WERI-Rb-1 (cell line): ENCODE results near the gene CBX8.

Experiments used
- DNase-seq: peaks from one replicate; pipeline ENCODE4 v3.0.0-alpha.2; 2020
- H3K27ac ChIP-seq: fragments of 250-450 bp; sonication (Bioruptor Pico); 2 replicates; pipeline ENCODE4 v1.5.1; 2020; ENCODE audit warnings: mild to moderate bottlenecking, moderate library complexity
- H3K27me3 ChIP-seq: fragments of 250-450 bp; sonication (Bioruptor Pico); 2 replicates; pipeline ENCODE4 v1.5.1; 2021; ENCODE audit warnings: mild to moderate bottlenecking, low read depth, moderate library complexity; ENCODE audit not compliant: insufficient read depth, severe bottlenecking
- H3K36me3 ChIP-seq: fragments of 250-450 bp; sonication (Bioruptor Pico); 2 replicates; pipeline ENCODE4 v1.5.1; 2020; ENCODE audit warnings: mild to moderate bottlenecking, moderate library complexity
- H3K4me3 ChIP-seq: 2 replicates; pipeline ENCODE4 v1.5.1; 2011; ENCODE audit warnings: low read depth, mild to moderate bottlenecking, control low read depth, low read length
- H3K9me3 ChIP-seq: fragments of 250-450 bp; sonication (Bioruptor Pico); 2 replicates; pipeline ENCODE4 v1.5.1; 2021; ENCODE audit warnings: mild to moderate bottlenecking, moderate library complexity; ENCODE audit not compliant: severe bottlenecking
- TF ChIP-seq, protein P1 (sequence below): IDR thresholded peaks from 2 replicates; pipeline ENCODE4 v1.5.1; 2011; ENCODE audit warnings: low read depth, mild to moderate bottlenecking, control low read depth, inconsistent platforms, low read length

The CBX8 gene

DNA sequence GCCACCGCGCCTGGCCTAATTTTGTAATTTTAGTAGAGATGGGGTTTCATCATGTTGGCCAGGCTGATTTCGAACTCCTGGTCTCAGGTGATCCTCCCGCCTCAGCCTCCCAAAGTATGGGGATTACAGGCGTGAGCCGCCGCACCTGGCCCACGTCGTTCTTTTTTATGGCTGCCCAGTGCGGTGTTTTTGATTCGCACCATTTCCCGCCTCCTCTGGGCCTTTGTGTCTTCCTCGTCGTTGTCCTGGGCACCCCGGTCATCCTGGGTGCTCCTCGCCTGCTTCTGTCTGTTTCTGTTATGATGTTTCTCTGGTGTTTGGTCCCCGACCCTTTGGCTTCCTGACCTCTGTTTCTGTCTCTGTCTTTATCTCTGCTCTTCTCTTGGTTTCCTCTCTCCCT lies 27.4 kb upstream of the CBX8 start:
- Histone ChIP-seq H3K27ac (no peak overlapping the region), H3K4me3 (no peak overlapping the region), H3K9me3 (no peaks in the 10 kb centered on the region), H3K27me3 (no peaks in the 10 kb centered on the region), H3K36me3 (0 out of 2 replicates have a peak, but pooled peaks cover 4% of the 10 kb centered on the region)
- TF ChIP-seq, protein P1, sequence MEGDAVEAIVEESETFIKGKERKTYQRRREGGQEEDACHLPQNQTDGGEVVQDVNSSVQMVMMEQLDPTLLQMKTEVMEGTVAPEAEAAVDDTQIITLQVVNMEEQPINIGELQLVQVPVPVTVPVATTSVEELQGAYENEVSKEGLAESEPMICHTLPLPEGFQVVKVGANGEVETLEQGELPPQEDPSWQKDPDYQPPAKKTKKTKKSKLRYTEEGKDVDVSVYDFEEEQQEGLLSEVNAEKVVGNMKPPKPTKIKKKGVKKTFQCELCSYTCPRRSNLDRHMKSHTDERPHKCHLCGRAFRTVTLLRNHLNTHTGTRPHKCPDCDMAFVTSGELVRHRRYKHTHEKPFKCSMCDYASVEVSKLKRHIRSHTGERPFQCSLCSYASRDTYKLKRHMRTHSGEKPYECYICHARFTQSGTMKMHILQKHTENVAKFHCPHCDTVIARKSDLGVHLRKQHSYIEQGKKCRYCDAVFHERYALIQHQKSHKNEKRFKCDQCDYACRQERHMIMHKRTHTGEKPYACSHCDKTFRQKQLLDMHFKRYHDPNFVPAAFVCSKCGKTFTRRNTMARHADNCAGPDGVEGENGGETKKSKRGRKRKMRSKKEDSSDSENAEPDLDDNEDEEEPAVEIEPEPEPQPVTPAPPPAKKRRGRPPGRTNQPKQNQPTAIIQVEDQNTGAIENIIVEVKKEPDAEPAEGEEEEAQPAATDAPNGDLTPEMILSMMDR, result no peak
- no peak for DNase-seq

DNA sequence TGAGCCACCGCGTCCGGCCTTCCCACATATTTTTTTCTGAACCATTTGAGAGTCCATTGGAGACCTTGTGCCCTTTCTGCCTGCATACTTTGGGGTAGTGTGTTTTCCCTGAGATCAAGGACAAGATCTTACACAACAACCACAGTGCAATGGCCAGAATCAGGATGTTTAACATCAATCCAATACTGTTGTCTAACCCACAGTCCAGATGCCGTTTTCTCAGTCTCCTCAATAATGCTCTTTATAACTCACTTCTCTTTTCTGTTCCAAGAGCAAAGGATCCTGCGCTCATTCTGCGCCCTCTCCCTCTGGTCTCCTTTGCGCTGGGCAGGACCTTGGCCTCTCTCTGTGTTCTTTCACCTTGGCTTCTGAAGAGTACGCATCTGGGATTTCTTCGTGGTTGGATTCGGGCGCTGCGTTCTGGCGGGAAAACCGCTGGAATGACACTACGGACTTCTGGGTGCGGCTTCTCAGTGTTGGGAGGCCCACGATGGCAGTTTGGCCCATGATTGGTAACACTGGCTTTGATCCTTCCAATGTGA lies 25.8 kb upstream of the CBX8 start:
- Histone ChIP-seq H3K9me3 (no peaks in the 10 kb centered on the region), H3K27me3 (no peaks in the 10 kb centered on the region), H3K27ac (no peak overlapping the region), H3K4me3 (no peak overlapping the region), H3K36me3 (0 out of 2 replicates have a peak, but pooled peaks cover 4% of the 10 kb centered on the region)
- DNase-seq, result no peak
- TF ChIP-seq, protein P1, result no peak

DNA sequence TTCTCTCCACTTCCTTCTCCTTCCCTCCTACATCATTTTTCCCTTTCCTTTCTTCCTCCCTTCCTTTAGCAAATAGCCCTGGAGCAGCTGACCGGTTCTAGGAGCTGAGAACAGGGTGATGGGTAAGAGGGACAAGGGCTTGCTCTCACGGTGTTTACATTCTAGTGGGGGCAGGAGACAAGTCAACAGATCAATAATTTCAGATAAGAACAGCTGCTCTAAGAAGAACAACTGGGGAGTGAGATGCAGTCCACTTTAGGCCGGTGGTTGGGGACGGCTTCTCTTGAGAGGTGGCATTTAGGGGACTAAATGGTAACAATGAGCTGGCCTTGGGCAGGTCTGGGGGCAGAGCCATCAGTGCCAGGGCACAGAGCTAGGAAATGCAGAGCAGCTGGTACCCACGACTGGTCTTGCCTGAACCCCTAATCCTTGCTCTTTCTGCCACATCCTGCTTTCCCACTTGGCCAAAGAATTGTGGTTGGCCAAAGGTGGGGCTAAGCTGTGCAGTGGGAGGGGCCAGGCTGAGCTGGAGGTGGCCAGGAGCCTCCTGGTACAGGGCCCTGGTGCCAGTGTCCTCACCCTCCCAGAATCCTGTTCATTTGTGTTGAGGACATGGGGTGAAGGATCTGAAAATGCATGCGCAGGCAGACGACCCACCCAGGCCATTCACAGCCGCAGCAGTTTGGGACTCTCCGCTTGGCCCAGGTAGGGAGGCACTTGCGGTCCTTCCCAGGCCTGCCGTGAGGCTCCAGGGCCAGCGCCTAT lies 24.6 kb upstream of the CBX8 start:
- DNase-seq, result no peak
- H3K36me3 ChIP-seq, result 0 out of 2 replicates have a peak, but pooled peaks cover 4% of the 10 kb centered on the region
- TF ChIP-seq, protein P1, result no peak
- no peak overlapping the region for H3K4me3 ChIP-seq
- no peaks in the 10 kb centered on the region for H3K27me3 ChIP-seq
- no peak overlapping the region; the same call in 1 of the 2 replicates for H3K27ac ChIP-seq
- no peaks in the 10 kb centered on the region for H3K9me3 ChIP-seq

DNA sequence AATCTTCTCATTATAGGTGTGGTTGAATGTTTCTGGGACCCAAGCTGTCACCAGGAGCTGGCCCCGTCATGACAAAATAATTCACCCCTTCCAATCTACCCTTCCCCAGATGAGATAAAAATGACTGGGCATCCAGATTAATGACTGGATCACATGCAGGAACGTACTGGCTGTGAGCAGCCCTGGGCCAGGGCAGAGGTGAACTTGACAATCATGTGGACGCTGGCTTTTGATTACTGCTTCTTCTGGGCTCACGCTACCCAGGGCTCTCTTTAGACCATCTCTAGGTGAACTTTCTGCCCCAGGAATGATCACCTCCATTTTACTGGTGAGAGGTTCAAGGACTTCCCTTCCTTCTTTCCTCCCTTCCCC lies 24.1 kb upstream of the CBX8 start:
- 0 out of 2 replicates have a peak, but pooled peaks cover 4% of the 10 kb centered on the region for H3K36me3 ChIP-seq
- H3K4me3 ChIP-seq, result no peak overlapping the region
- no peak for DNase-seq
- H3K9me3 ChIP-seq, result no peaks in the 10 kb centered on the region
- H3K27ac ChIP-seq, result no peak overlapping the region
- no peaks in the 10 kb centered on the region for H3K27me3 ChIP-seq
- TF ChIP-seq, protein P1, result no peak

DNA sequence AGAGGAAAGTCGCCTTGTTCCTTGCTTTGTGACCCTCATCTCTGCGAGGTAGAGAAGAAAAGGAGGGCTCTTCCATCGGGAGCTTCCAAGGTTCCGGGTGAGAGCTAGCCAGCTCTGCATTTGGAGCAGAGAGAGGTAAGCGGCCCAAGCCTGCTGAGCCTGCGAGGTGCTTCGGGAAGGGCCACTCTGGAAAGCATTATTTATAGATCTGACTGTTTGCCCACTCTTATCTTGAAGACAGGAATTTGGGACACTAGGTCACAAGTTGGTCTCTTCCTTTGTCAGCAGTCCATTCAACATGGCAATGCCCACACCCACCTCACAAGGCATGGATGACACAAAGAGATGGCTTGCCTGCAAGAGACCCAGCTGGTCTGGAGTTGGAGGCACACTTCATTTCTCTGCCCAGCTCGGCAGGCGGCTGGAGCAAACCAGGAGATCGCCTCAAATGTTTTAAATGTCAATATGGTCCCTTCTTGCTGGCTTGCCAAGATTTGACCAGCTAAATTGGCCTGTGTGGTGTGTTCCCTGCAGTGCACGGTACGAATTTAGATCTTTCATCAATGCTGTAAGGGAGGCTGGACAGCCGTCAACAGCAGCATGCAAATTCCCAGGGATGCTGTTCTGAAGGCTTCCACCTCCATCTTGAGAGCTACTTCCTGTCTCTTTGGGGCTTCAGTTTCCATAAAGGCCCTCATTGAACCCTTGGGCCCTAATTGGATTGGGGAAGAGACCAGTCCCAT lies 22.8 kb upstream of the CBX8 start:
- 0 out of 2 replicates have a peak, but pooled peaks cover 4% of the 10 kb centered on the region for H3K36me3 ChIP-seq
- H3K4me3 ChIP-seq, result no peak overlapping the region
- H3K27me3 ChIP-seq, result no peaks in the 10 kb centered on the region
- no peaks in the 10 kb centered on the region for H3K9me3 ChIP-seq
- no peak overlapping the region for H3K27ac ChIP-seq
- no peak for DNase-seq
- TF ChIP-seq, protein P1, result no peak
